ENCODE results near the gene C11orf21.
"Not testable (repeated sequence)": the region's sequence is repeated elsewhere in the genome, so short reads cannot be mapped to it uniquely, and the experiment has no call there.

Gene C11orf21

DNA sequence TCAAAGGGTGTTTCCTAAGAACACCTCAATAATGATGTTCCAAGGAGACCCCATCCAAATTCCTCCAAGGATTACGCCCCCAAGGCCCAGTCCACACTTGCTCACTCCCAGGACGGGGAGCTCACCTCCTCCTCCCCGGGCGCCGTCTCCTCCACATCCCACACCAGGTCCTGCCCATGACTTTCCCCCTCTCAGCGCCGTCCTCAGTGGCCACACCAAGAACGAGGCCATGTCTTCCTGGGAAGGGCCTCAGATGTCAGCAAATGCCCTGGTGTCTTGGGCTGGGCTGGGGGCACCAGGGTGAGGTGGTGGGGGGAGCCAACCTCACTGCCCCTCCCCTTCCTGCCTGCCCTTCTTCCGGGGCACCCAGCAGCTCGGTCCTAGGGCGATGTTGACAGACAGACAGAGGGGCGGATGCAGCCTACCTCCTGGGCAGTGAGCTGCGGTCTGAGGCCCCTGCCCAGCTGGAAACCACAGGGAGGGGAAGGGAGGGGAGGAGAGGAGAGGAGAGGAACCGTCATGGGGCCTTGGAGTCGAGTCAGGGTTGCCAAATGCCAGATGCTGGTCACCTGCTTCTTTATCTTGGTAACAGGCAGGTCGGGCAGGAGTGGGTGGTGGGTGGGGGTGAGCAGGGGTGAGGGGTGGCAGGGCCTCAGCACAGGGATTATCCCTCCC, at the start of gene C11orf21, which contains the start of gene TSPAN32:
C11orf21 (minus strand) TSS at position 288 of the 675 bp plus-strand sequence; CDS start at position 178, 110 bp downstream.
TSPAN32 (plus strand) TSS at position 383 of the 675 bp plus-strand sequence; CDS start at position 520, 137 bp downstream.
- DNase-seq = peak; percentile 80 to 82

- DNase-seq = no peak
These were observed 47.3 kb upstream of the C11orf21 start for GRCh38 chr11:2348986-2349385.

- no peak for DNase-seq
These were observed 45.7 kb upstream of the C11orf21 start for GRCh38 chr11:2347308-2347830.

DNA sequence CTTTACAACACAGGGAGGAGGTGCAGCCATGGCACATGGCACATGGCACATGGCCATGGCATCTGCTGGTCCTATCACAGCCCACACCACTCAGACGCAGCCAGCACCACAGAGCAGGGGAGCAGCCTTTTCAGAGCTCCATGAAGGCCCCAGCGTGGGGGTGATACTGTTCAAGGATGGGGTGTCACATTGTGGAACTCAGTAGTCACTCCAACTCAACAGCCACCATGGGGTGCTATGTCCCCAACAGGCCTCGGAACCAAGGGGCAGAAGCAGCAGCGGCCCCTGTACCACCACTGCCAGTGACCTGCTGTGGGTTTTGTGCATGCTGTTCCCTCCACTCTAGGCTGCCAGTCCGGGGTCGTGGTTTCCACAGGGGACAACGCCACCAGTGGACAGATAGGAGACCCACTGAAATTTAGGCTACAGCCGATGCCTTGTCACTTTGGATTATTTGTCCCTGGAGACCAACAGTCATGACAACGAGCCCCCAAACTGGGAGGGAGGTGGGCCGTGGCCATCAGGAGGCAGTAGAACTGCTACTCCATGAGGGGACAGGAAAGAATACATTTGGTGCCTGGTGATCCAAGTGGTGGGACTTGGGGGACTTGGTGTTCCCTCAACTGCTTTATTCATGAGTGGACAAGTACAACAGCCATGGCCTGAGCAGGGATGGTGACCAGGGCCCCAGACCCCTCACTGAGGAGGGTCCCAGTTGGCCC, 45.0 kb upstream of the C11orf21 start:
- no peak for DNase-seq

DNA sequence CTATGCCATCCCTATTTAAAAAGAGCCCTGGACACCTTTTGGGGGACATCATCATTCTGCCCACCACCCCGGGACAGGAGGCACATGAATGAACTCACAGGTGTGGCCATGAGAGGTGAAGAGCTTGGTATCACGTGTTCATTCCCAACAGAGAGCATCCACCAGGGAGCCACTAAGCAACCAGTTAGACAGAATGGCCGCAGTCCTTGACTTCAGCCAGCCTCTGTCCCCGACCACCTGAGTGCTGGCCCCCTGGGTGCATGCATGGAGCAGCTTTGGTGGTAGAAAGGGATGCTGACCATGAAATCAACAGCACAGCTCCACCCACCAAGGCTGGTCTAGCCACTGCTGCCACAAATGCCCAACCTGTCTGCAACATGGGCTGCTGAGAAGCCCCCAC, 44.3 kb upstream of the C11orf21 start:
- DNase-seq = no peak

DNA sequence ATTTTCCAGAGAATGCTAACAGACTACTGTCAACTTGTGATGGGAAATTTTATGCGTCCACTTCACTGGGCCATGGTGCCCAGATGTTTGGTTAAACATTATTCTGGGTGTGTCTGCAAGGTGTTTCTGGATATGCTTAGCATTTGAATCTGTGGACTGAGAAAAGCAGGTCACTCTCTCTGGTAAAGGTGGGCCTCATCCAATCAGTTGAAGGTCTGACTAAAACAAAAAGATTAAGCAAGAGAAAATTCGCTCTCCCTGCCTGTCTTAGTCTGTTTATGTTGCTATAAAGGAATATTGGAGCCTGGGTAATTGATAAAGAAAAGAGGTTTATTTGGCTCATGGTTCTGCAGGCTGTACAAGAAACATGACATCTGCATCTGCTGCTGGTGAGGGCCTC, 43.3 kb upstream of the C11orf21 start:
- no peak for DNase-seq

- DNase-seq = no peak
These were observed 41.8 kb upstream of the C11orf21 start for GRCh38 chr11:2343502-2343901.

DNA sequence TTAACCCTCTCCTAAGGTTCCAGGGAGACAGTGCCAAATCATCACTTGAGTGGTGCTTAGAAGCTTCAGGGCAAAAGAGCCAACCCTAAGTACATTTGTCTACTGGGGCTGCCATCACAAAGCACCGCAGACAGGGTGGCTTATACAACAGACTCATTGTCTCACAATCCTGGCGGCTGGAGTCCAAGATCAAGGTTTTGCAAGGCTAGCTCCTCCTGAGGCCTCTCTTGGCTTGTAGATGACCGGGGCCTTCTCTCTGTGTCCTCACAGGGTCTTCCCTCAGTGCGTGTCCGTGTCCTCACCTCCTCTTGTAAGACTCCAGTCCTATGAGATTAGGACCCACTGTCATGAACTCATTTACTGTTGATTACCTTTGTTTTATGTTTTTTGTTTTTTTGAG, 41.3 kb upstream of the C11orf21 start:
- DNase-seq = no peak

- DNase-seq = no peak
These were observed 40.8 kb upstream of the C11orf21 start for GRCh38 chr11:2342557-2342956.

- DNase-seq = peak in 1 of 2 donors; percentile 9
These were observed 37.0 kb upstream of the C11orf21 start for GRCh38 chr11:2338760-2339159.

- DNase-seq = not testable (repeated sequence)
These were observed 33.6 kb upstream of the C11orf21 start for GRCh38 chr11:2335286-2335685.

DNA sequence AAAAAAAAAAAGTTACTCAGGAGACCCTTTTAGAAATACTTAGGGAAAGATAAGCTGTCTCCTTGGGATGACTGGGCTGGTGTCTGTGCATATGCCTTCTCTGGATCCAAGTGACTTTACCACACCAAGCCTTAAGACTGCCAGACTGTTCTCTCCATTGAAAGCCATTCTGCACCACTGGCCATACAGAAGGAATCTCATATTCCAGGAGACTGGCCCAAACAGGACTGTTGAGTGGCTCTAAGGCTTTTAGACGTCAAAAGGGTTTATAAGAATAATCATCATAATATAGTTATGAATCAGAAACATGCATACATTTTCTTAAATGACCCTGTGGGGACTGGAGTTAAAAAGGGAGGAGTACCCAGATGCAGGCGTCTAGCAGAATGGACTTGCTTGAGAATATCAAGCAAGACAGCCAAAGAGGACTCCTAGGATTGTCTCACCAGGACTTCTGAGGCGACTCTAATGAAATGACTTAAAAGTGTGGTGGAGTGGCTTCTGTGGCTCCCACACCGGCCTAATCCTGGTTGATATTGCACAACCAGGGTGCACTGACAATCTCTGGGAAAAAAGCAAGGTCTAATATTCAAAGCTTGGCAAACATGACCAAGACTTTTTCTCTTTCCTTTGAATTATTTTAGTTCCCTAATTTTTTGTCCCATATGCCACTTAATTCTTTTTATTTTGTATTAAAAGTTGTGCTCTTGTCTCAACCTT, 31.9 kb upstream of the C11orf21 start:
- not testable (repeated sequence) for DNase-seq

DNA sequence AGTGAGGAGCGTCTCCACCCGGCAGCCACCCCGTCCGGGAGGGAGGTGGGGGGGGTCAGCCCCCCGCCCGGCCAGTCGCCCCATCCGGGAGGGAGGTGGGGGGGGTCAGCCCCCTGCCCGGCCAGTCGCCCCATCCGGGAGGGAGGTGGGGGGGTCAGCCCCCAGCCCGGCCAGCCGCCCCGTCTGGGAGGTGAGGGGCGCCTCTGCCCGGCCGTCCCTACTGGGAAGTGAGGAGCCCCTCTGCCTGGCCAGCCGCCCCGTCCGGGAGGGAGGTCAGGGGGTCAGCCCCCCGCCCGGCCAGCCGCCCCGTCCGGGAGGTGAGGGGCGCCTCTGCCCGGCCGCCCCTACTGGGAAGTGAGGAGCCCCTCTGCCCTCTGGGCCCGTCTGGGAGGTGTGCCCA, 30.9 kb upstream of the C11orf21 start:
- not testable (repeated sequence) for DNase-seq

GRCh38 chr11:2331404-2331803, 29.7 kb upstream of the C11orf21 start:
- no peak for DNase-seq

DNA sequence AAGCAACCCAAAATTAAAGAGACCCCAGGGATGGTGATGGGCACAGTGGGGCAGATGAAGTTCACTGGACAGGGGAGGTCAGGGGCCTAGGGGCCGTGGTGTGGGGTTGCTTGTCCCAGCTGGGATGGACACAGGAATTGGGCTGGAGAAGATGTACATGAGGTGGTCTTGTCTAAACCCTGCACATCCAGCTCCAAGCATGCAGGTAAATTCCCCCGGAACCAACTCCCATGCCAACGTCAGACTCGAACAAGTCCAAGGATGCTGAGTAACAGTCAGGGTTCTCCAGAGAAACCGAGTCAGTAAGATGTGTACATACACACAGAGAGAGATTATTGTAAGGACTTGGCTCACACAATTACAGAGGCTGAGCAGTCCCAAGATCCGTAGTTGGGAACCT, 29.0 kb upstream of the C11orf21 start:
- no peak for DNase-seq

DNA sequence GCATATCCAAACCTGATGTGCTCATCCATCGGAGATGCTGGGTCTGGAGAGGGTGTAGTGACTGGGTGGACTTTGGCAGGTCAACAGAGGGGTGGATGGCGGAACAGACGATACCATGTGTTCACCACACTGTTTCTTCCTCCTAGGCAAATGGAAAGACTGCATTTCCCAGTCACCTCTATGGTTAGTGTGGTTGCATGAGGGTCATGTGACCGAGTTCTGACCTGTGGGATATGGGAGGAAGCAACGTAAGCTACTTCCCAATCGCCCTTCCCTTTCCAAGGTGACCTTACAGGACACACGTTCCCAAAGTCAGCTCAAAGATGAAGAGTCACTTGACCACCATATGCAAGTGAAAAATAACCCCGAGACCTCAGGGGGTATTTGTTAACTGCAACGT, 27.8 kb upstream of the C11orf21 start:
- no peak for DNase-seq

- DNase-seq = no peak
These were observed 27.1 kb upstream of the C11orf21 start for GRCh38 chr11:2328656-2329354.

- DNase-seq = no peak
These were observed 26.3 kb upstream of the C11orf21 start for GRCh38 chr11:2328021-2328420.

DNA sequence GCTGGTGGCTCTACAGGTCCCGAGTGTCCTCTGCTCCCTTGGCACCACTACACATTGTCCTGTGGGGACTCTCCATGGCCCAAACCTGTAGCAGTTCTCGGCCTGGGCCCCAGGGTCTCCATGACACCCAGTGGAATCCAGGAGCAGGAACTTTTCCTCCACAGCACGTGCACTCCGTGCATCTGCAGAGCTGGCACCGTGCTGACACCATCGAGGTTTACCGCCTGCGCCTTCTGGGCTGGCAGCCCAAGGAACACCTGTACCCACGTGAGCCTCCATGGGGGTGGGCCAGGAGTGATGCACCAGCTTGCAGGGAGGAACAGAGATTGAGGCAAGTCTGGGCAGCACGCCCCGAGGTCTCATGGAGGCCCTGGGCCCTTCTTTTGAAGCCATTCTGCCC, 25.3 kb upstream of the C11orf21 start:
- DNase-seq = no peak

GRCh38 chr11:2325719-2326118, 24.0 kb upstream of the C11orf21 start:
- no peak for DNase-seq

GRCh38 chr11:2325123-2325522, 23.4 kb upstream of the C11orf21 start:
- DNase-seq = no peak

- DNase-seq = no peak
These were observed 19.6 kb upstream of the C11orf21 start for GRCh38 chr11:2321311-2321683.
